Gastrocnemius medialis (tissue), 4 donors: ENCODE data around the gene KLHL29. TPM values are rescaled to one million over a fixed set of nuclear protein-coding genes. Genes with fewer than 3 reads are reported as not detected.

Experiments used
- ATAC-seq, 2 donors: fragments of 150-250 bp; one replicate each; pipeline ENCODE4 v1.9.1; 2016
- DNase-seq, 2 donors: peaks; one replicate each; pipeline ENCODE4 v3.0.0-alpha.2; 2019
- H3K27ac ChIP-seq, 4 donors: fragments of 200-600 bp; sonication (generic); 1 replicate in 1 of 4; 2 replicates in 3 of 4; pipeline ENCODE4 v1.5.1; 2016 to 2018; ENCODE audit warnings: mild to moderate bottlenecking in 2 of 4, moderate library complexity in 1 of 4
- H3K27me3 ChIP-seq, 3 donors: fragments of 200-600 bp; sonication (generic) in 2 of 3; 1 replicate in 1 of 3; 2 replicates in 2 of 3; pipeline versions ENCODE4 v1.5.1 to v1.6.0; 2016 to 2019; ENCODE audit warnings: mild to moderate bottlenecking in 1 of 3, moderate library complexity in 1 of 3
- H3K36me3 ChIP-seq, 2 donors: fragments of 200-600 bp; sonication (generic) in 1 of 2; one replicate each; pipeline ENCODE4 v1.5.1; 2017 to 2018
- H3K4me1 ChIP-seq, 2 donors: fragments of 200-600 bp; sonication (generic) in 1 of 2; one replicate each; pipeline ENCODE4 v1.5.1; 2016 to 2017; ENCODE audit warnings: mild to moderate bottlenecking in 2 of 2
- H3K4me3 ChIP-seq, 4 donors: fragments of 200-600 bp; sonication (generic) in 3 of 4; 1 replicate in 1 of 4; 2 replicates in 3 of 4; pipeline ENCODE4 v1.5.1; 2016 to 2019; ENCODE audit warnings: mild to moderate bottlenecking in 2 of 4
- H3K9me3 ChIP-seq, 3 donors: fragments of 200-600 bp; sonication (generic) in 2 of 3; 1 replicate in 1 of 3; 2 replicates in 2 of 3; pipeline ENCODE4 v1.5.1; 2016 to 2019
- POLR2A ChIP-seq, 2 donors: fragments of 450-650 bp; IDR thresholded peaks; one replicate each; pipeline ENCODE4 v1.6.1; 2017; ENCODE audit warnings: antibody characterized with exemption in 2 of 2, mild to moderate bottlenecking in 2 of 2, moderate library complexity in 2 of 2
- in situ Hi-C, 4 donors: fragments of 200-750 bp; cut with MboI; loops; one replicate each; pipeline versions ENCODE4 v1.15.0 to v1.8.0; 2017; ENCODE audit warnings: low sequenced_read_pairs in 4 of 4
- intact Hi-C: fragments of 100-400 bp; cut with DNase I; formaldehyde crosslinking; loops from one replicate; pipeline ENCODE4 v1.15.1; 2023; ENCODE audit warnings: low total_unique reads
- total RNA-seq, 4 donors: library from RNA; depleted of rRNA; stranded (reverse); fragments of >200 nt; gene quantifications; one replicate each; pipeline versions ENCODE4 v1.1.0 to v1.2.3, GENCODE V29; 2016
- TF ChIP-seq, protein P1 (sequence below), 5 experiments: fragments of 450-650 bp in 3 of 5; fragments of 200-600 bp in 2 of 5; sonication (generic) in 2 of 5; IDR thresholded peaks in 4 of 5; conservative IDR thresholded peaks in 1 of 5; 1 replicate in 4 of 5; 2 replicates in 1 of 5; pipeline ENCODE4 v1.5.1; 2016 to 2019; ENCODE audit warnings: antibody characterized with exemption in 5 of 5, mild to moderate bottlenecking in 3 of 5, moderate library complexity in 3 of 5

Gene KLHL29
- total RNA-seq, 4 donors from 2014 or later, result 4.3 to 24.9 (median 8.7) TPM

DNA sequence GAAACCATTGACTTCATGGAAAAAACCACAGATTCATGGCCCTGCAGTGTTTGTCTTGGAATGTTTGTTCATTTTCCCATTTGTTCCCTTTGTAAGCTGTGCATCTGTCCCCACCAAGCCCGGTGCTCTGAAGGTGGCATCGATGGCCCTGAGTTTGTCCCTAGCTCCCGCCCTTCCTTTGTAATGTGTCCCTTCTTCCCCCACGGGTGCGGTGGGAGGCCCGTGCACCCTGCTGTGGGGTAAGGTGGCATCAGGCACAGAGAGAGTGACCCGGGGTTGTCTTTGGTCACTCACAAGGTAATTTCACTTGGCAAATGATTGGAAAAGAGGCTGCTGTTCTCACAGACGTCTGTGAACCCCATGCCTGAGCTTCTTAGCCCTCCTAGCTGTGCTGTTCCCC, 28.7 kb downstream of the KLHL29 start:
- intact Hi-C loops (no loop called here), in situ Hi-C loops (no loop called here)
- DNase-seq (no peak), ATAC-seq (no peak)
- H3K9me3 ChIP-seq, result no peaks in the 10 kb centered on the region
- H3K4me3 ChIP-seq, result no peak overlapping the region
- H3K4me1 ChIP-seq, result no peaks in the 10 kb centered on the region
- H3K27me3 ChIP-seq, result no peaks in the 10 kb centered on the region
- no peaks in the 10 kb centered on the region for H3K36me3 ChIP-seq
- no peak overlapping the region for H3K27ac ChIP-seq
- TF ChIP-seq POLR2A (IDR thresholded peaks at IDR 0.05), result no peak
- TF ChIP-seq, protein P1, sequence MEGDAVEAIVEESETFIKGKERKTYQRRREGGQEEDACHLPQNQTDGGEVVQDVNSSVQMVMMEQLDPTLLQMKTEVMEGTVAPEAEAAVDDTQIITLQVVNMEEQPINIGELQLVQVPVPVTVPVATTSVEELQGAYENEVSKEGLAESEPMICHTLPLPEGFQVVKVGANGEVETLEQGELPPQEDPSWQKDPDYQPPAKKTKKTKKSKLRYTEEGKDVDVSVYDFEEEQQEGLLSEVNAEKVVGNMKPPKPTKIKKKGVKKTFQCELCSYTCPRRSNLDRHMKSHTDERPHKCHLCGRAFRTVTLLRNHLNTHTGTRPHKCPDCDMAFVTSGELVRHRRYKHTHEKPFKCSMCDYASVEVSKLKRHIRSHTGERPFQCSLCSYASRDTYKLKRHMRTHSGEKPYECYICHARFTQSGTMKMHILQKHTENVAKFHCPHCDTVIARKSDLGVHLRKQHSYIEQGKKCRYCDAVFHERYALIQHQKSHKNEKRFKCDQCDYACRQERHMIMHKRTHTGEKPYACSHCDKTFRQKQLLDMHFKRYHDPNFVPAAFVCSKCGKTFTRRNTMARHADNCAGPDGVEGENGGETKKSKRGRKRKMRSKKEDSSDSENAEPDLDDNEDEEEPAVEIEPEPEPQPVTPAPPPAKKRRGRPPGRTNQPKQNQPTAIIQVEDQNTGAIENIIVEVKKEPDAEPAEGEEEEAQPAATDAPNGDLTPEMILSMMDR (IDR thresholded peaks at IDR 0.05 in 4 of 5, conservative IDR thresholded peaks at IDR 0.05 in 1 of 5), result no peak

DNA sequence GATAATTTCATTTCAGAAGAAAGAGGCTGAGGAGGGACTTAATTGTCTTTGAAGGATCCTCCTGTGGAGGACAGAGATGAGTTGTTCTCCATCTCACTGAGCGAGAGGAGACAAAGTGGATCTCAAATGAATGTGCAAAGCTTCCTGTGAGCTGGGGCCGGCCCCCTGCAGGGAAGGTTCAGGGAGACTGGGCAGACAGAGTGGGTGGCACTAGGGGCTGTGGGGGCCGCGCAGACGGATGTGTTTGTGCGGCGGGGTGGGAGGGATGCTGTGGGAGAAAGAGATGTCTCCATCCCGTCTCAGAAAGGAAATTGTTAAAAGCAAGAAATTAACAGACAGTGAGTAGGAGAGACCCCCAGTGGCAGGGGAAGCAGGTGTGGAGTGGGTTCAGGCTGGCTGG, 29.1 kb downstream of the KLHL29 start:
- TF ChIP-seq, protein P1 (IDR thresholded peaks at IDR 0.05 in 4 of 5, conservative IDR thresholded peaks at IDR 0.05 in 1 of 5), result no peak
- no peak for TF ChIP-seq POLR2A (IDR thresholded peaks at IDR 0.05)
- Histone ChIP-seq H3K4me1 (peaks cover 4 to 5% of the 10 kb centered on the region in 2 donors), H3K36me3 (no peaks in the 10 kb centered on the region), H3K27ac (no peak overlapping the region), H3K27me3 (no peaks in the 10 kb centered on the region), H3K4me3 (no peak overlapping the region), H3K9me3 (no peaks in the 10 kb centered on the region)
- in situ Hi-C loops, result no loop called here
- intact Hi-C loops, result no loop called here
- DNase-seq (no peak), ATAC-seq (no peak)

DNA sequence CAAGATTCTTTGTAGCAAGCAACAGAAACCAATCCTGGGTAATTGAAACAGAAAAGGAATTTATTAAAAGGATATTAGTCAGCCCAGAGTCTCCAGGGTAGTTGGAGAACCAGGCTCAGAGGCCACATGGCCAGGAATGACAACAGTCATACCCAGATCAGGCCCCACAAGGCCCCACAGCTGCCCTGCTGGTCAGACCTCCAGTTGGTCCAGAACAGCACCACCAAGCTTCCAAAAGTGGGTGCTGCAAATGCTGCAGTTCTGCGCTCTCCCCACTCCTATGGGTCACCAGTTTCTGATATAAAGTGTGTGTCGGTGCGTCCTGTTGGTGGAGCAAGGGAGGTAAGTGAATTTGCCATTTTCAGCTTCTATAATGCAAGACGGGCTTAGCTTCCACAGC, 29.9 kb downstream of the KLHL29 start:
- intact Hi-C loops, result no loop called here
- peaks cover 7% of the 10 kb centered on the region in 2 donors for H3K4me1 ChIP-seq

DNA sequence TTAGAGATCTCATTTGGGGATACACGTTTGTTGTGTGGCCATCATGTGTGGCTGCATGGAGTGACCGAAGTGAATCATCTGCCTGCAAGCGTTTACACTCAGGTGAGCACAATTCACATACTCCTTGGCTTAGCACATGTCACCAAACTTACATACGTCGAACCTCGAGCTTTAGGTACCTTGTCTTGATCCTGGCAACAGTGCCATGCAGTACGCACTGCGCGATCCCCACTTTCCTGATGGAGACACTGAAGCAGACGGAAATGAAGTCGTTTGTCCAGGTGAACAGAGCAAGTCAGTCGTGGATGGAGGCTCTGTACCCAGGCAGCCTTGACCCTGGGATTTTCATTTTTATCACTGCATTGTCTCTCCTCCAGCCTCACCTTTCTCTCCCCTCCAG, 32.3 kb downstream of the KLHL29 start:
- in situ Hi-C loops, result no loop called here
- Histone ChIP-seq H3K4me3 (no peak overlapping the region), H3K9me3 (no peaks in the 10 kb centered on the region), H3K27me3 (no peaks in the 10 kb centered on the region), H3K4me1 (peaks cover 7% of the 10 kb centered on the region in 2 donors), H3K36me3 (no peaks in the 10 kb centered on the region), H3K27ac (no peak overlapping the region)
- TF ChIP-seq POLR2A (IDR thresholded peaks at IDR 0.05), result no peak
- TF ChIP-seq, protein P1 (IDR thresholded peaks at IDR 0.05 in 4 of 5, conservative IDR thresholded peaks at IDR 0.05 in 1 of 5), result no peak
- DNase-seq, result no peak
- no peak for ATAC-seq
- intact Hi-C loops, result no loop called here

More for the DNA sequence above, 29.9 kb downstream of the KLHL29 start:
- Histone ChIP-seq H3K4me3 (no peak overlapping the region), H3K9me3 (no peaks in the 10 kb centered on the region), H3K36me3 (no peaks in the 10 kb centered on the region), H3K27ac (no peak overlapping the region), H3K27me3 (no peaks in the 10 kb centered on the region)
- no peak for DNase-seq
- ATAC-seq, result no peak
- TF ChIP-seq POLR2A (IDR thresholded peaks at IDR 0.05), result no peak
- in situ Hi-C loops, result no loop called here

DNA sequence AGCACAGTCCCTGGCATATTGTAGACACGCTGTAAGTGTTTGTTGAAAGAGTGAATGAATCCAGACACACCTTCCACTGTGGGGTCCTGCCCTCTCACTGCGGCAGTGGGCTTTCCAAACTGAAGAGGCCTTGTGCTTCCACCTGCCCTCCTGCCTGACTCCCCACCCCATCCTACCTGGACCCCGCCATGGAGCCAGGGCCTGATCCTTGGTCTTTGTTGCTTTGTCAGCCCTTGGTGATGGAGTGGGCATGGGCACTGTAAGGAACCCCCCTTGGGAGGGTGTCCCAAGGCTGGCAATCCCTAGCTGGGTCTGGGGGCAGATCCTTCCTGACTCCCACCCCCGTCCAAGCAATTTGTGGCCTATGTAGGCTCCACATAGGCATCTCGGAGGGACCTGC, 33.1 kb downstream of the KLHL29 start:
- ATAC-seq, result no peak
- Histone ChIP-seq H3K36me3 (no peaks in the 10 kb centered on the region), H3K4me1 (peaks cover 7% of the 10 kb centered on the region in 2 donors), H3K27me3 (no peaks in the 10 kb centered on the region), H3K9me3 (no peaks in the 10 kb centered on the region), H3K27ac (no peak overlapping the region), H3K4me3 (no peak overlapping the region)
- in situ Hi-C loops, result no loop called here
- intact Hi-C loops, result no loop called here
- DNase-seq, result no peak
- no peak for TF ChIP-seq POLR2A (IDR thresholded peaks at IDR 0.05)
- TF ChIP-seq, protein P1 (IDR thresholded peaks at IDR 0.05 in 4 of 5, conservative IDR thresholded peaks at IDR 0.05 in 1 of 5), result no peak
